A375 (cell line): Measurements from ENCODE around the gene MED26. TPM values are rescaled to one million over a fixed set of nuclear protein-coding genes. Genes with fewer than 3 reads are reported as not detected.

Experiments
- small RNA-seq: library from RNA; depleted of rRNA; stranded (forward); fragments of <200 nt; gene quantifications from one replicate; pipeline ENCODE3, GENCODE V24; 2014
- total RNA-seq: library from RNA; depleted of rRNA; stranded (reverse); fragments of >200 nt; shearing (Covaris generic); gene quantifications from 2 replicates; pipeline ENCODE4 v1.2.3, GENCODE V29; 2014; rRNA removed

MED26 gene
- 19.0 and 22.5 TPM in 2 replicates for total RNA-seq

GRCh38 chr19:16628183-16628983, at the start of gene MED26:
Gene MED26, minus strand, starts transcription at chr19:16628204. Its CDS starts 261 bp downstream, at chr19:16627943.

GRCh38 chr19:16660763-16661479, 32.9 kb upstream of the MED26 start, which contains the start of gene TMEM38A:
Gene TMEM38A, plus strand, starts transcription at chr19:16661139. Its CDS starts 79 bp downstream, at chr19:16661218.

GRCh38 chr19:16659832-16660708, 32.1 kb upstream of the MED26 start, which contains the start of gene SMIM7:
Gene SMIM7, minus strand, starts transcription at chr19:16660144. Its CDS starts 34 bp downstream, at chr19:16660110.

GRCh38 chr19:16572332-16573211, 55.4 kb downstream of the MED26 start, which contains the start of gene SLC35E1:
Gene SLC35E1, minus strand, starts transcription at chr19:16572415. Its CDS starts 51 bp downstream, at chr19:16572364.

GRCh38 chr19:16542045-16542909, 85.7 kb downstream of the MED26 start, which contains the start of gene CHERP:
Gene CHERP, minus strand, starts transcription at chr19:16542437. Its CDS starts 59 bp downstream, at chr19:16542378.

Small RNA genes lying within 50 kb of the gene (small RNA-seq; reads per million reads assigned to genes)
- gene RN7SL146P: not detected

Other genes with a start within 250 kb of the MED26 start
- 18.0 and 23.1 TPM in 2 replicates for gene EPS15L1, start 156.2 kb downstream of the MED26 start, total RNA-seq
- 0.23 TPM in 1 of 2 replicates, not detected in the other for gene CALR3, start 132.0 kb downstream of the MED26 start, total RNA-seq
- 5.2 and 8.0 TPM in 2 replicates for gene C19orf44, start 131.8 kb downstream of the MED26 start, total RNA-seq
- gene CHERP, start 85.8 kb downstream of the MED26 start, total RNA-seq: 26.2 and 27.1 TPM in 2 replicates
- 34.8 and 45.8 TPM in 2 replicates for gene SLC35E1, start 55.8 kb downstream of the MED26 start, total RNA-seq
- gene SMIM7, start 31.9 kb upstream of the MED26 start, total RNA-seq: 81.3 and 83.3 TPM in 2 replicates
- gene TMEM38A, start 32.9 kb upstream of the MED26 start, total RNA-seq: 4.1 and 4.7 TPM in 2 replicates
- gene NWD1, start 91.6 kb upstream of the MED26 start, total RNA-seq: 0.68 and 0.74 TPM in 2 replicates
- gene SIN3B, start 201.2 kb upstream of the MED26 start, total RNA-seq: 22.1 and 47.8 TPM in 2 replicates